H9 (cell line): ENCODE results near the gene SEMA6A. TPM values are rescaled to one million over a fixed set of nuclear protein-coding genes. Genes with fewer than 3 reads are reported as not detected.

Experiments
- DNase-seq: peaks from one replicate; pipeline ENCODE4 v3.0.0-alpha.2; 2017
- H2AFZ ChIP-seq: one replicate; pipeline ENCODE4 v1.6.1; 2013; ENCODE audit warnings: mild to moderate bottlenecking, low read length, control low read depth, moderate library complexity
- H2AK5ac ChIP-seq: 2 replicates; pipeline ENCODE4 v1.6.1; 2013; ENCODE audit warnings: low read length, control low read depth, mixed read lengths; ENCODE audit not compliant: insufficient read length
- H2BK120ac ChIP-seq: one replicate; pipeline ENCODE4 v1.6.1; 2013; ENCODE audit warnings: low read depth, mild to moderate bottlenecking, low read length, control low read depth, inconsistent platforms; ENCODE audit not compliant: poor library complexity, severe bottlenecking
- H2BK12ac ChIP-seq: 2 replicates; pipeline ENCODE4 v1.6.1; 2013; ENCODE audit warnings: low read length, control low read depth, mixed read lengths, low read depth; ENCODE audit not compliant: insufficient read length
- H2BK15ac ChIP-seq: 2 replicates; pipeline ENCODE4 v1.6.1; 2013; ENCODE audit warnings: low read depth, low read length, control low read depth
- H2BK20ac ChIP-seq: one replicate; pipeline ENCODE4 v1.6.1; 2013; ENCODE audit warnings: low read depth, mild to moderate bottlenecking, low read length, control low read depth, inconsistent platforms; ENCODE audit not compliant: poor library complexity, severe bottlenecking
- H2BK5ac ChIP-seq: 2 replicates; pipeline ENCODE4 v1.6.1; 2013; ENCODE audit warnings: low read length, control low read depth, mixed read lengths; ENCODE audit not compliant: insufficient read length
- H3K14ac ChIP-seq: 2 replicates; pipeline ENCODE4 v1.6.1; 2013; ENCODE audit warnings: low read length, control low read depth; ENCODE audit not compliant: insufficient read depth
- H3K18ac ChIP-seq: 2 replicates; pipeline ENCODE4 v1.6.1; 2013; ENCODE audit warnings: low read depth, mild to moderate bottlenecking, mixed read lengths, low read length, control low read depth; ENCODE audit not compliant: insufficient read length
- H3K23ac ChIP-seq: 2 replicates; pipeline ENCODE4 v1.6.1; 2013; ENCODE audit warnings: low read length, control low read depth, mixed read lengths, low read depth; ENCODE audit not compliant: insufficient read length
- H3K23me2 ChIP-seq: 2 replicates; pipeline ENCODE4 v1.6.1; 2013; ENCODE audit warnings: low read depth, mild to moderate bottlenecking, mixed read lengths, low read length, control low read depth; ENCODE audit not compliant: insufficient read length, poor library complexity, severe bottlenecking
- H3K27ac ChIP-seq: 2 replicates; pipeline ENCODE4 v1.5.1; 2013; ENCODE audit warnings: low read length, control low read depth, mixed read lengths, low read depth; ENCODE audit not compliant: insufficient read length
- H3K27me3 ChIP-seq: 2 replicates; pipeline ENCODE4 v1.6.1; 2013; ENCODE audit warnings: low read length, control low read depth, inconsistent platforms; ENCODE audit not compliant: insufficient read depth
- H3K4ac ChIP-seq: 2 replicates; pipeline ENCODE4 v1.6.1; 2013; ENCODE audit warnings: low read depth, mild to moderate bottlenecking, control low read depth, inconsistent platforms, low read length, moderate library complexity
- H3K4me1 ChIP-seq: 2 replicates; pipeline ENCODE4 v1.6.1; 2013; ENCODE audit warnings: low read length, control low read depth, inconsistent platforms; ENCODE audit not compliant: insufficient read depth
- H3K4me2 ChIP-seq: 2 replicates; pipeline ENCODE4 v1.6.1; 2013; ENCODE audit warnings: low read length, control low read depth, mixed read lengths; ENCODE audit not compliant: insufficient read length, insufficient read depth
- H3K56ac ChIP-seq: 2 replicates; pipeline ENCODE4 v1.6.1; 2013; ENCODE audit warnings: low read depth, mild to moderate bottlenecking, mixed read lengths, low read length, control low read depth; ENCODE audit not compliant: insufficient read length
- H3K79me1 ChIP-seq: 2 replicates; pipeline ENCODE4 v1.6.1; 2013; ENCODE audit warnings: low read depth, mild to moderate bottlenecking, moderate library complexity, low read length, control low read depth, inconsistent platforms; ENCODE audit not compliant: insufficient read depth, poor library complexity, severe bottlenecking
- H3K79me2 ChIP-seq: 2 replicates; pipeline ENCODE4 v1.6.1; 2013; ENCODE audit warnings: low read length, control low read depth, inconsistent platforms; ENCODE audit not compliant: insufficient read depth
- H3K9ac ChIP-seq: 2 replicates; pipeline ENCODE4 v1.6.1; 2013; ENCODE audit warnings: low read length, control low read depth, mixed read lengths; ENCODE audit not compliant: insufficient read length; ENCODE audit errors: extremely low read depth
- H3K9me3 ChIP-seq: one replicate; pipeline ENCODE4 v1.6.1; 2013; ENCODE audit warnings: low read depth, low read length, inconsistent platforms; ENCODE audit not compliant: control insufficient read depth
- H3T11ph ChIP-seq: one replicate; pipeline ENCODE4 v1.6.1; 2013; ENCODE audit warnings: mild to moderate bottlenecking, low read length, control low read depth, inconsistent platforms
- H4K20me1 ChIP-seq: one replicate; pipeline ENCODE4 v1.6.1; 2013; ENCODE audit not compliant: control insufficient read depth, insufficient read length, insufficient read depth
- H4K5ac ChIP-seq: 2 replicates; pipeline ENCODE4 v1.6.1; 2013; ENCODE audit warnings: low read depth, mild to moderate bottlenecking, mixed read lengths, low read length, control low read depth; ENCODE audit not compliant: insufficient read length
- H4K8ac ChIP-seq: replicated peaks from 2 replicates; pipeline ENCODE4 v1.6.1; 2013; ENCODE audit warnings: low read length, control low read depth, mixed read lengths, low read depth; ENCODE audit not compliant: insufficient read length
- H4K91ac ChIP-seq: 2 replicates; pipeline ENCODE4 v1.6.1; 2013; ENCODE audit warnings: low read depth, mild to moderate bottlenecking, moderate library complexity, mixed read lengths, low read length, control low read depth; ENCODE audit not compliant: insufficient read length
- H3K27ac Mint-ChIP-seq, 3 experiments: 2 replicates in 2 of 3; 3 replicates in 1 of 3; pipeline ENCODE4 v1.8.0; 2020 to 2021; ENCODE audit warnings: mixed read lengths in 3 of 3, mild to moderate bottlenecking in 1 of 3, moderate library complexity in 1 of 3
- H3K27me3 Mint-ChIP-seq: 2 replicates; pipeline ENCODE4 v1.8.0; 2021; ENCODE audit warnings: low read depth, mild to moderate bottlenecking, moderate library complexity, mixed read lengths
- H3K36me3 Mint-ChIP-seq, 3 experiments: 2 replicates in 2 of 3; 3 replicates in 1 of 3; pipeline ENCODE4 v1.8.0; 2020 to 2021; ENCODE audit warnings: low read depth in 3 of 3, mixed read lengths in 3 of 3; ENCODE audit not compliant: insufficient read depth in 1 of 3
- H3K4me1 Mint-ChIP-seq, 2 experiments: 2 replicates each; pipeline ENCODE4 v1.8.0; 2020; ENCODE audit warnings: mixed read lengths in 2 of 2
- H3K4me3 Mint-ChIP-seq, 2 experiments: 2 replicates in 1 of 2; 3 replicates in 1 of 2; pipeline ENCODE4 v1.8.0; 2020 to 2021; ENCODE audit warnings: mild to moderate bottlenecking in 2 of 2, mixed read lengths in 2 of 2, moderate library complexity in 1 of 2
- H3K9me3 Mint-ChIP-seq, 2 experiments: 2 replicates in 1 of 2; 3 replicates in 1 of 2; pipeline ENCODE4 v1.8.0; 2020; ENCODE audit warnings: mild to moderate bottlenecking in 2 of 2, mixed read lengths in 2 of 2, moderate library complexity in 1 of 2
- WGBS: extraction: QIAGEN DNeasy Blood & Tissue Kit; methylation state at CpG from one replicate; pipeline ENCODE4 v1.1.7; 2013; ENCODE audit warnings: missing lambda C conversion rate, low lambda C conversion rate, mixed read lengths; ENCODE audit not compliant: insufficient read length; ENCODE audit errors: extremely low coverage; 5-methylcytosine and 5-hydroxymethylcytosine counted together
- total RNA-seq: library from RNA; stranded (reverse); gene quantifications from 2 replicates; pipeline ENCODE4 v1.2.1, GENCODE V29; 2021
- TF ChIP-seq, protein P1 (sequence below): fragments of 200-600 bp; sonication (generic); conservative IDR thresholded peaks from 3 replicates; pipeline ENCODE4 v1.8.0; 2021; ENCODE audit warnings: antibody characterized with exemption, mild to moderate bottlenecking

Gene SEMA6A
- total RNA-seq, 1 experiment from 2014 or later: 354 TPM

DNA sequence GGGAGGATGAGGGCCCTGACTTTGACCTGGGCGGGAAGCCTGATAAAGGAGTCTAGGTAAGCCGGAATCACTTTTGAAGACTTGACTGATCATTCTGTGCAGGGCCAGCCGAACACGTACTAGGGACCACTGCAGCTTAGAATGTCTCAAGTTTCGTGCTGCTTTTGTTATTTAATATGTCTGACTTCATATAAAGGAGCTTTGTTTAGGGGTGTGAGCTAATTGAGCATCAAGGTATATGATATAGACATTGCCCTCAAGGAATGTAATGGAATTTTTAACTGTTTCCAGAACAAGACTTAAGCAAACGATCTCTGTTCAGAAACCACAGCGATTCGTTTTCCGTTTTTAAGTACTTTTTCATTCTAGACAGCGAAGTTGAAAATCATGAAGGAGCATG, 173.0 kb downstream of the SEMA6A start:
- Histone ChIP-seq H3K27ac (no peak overlapping the region), H3K4ac (no peak overlapping the region), H4K20me1 (no peaks in the 10 kb centered on the region), H4K5ac (no peak overlapping the region), H3K4me2 (no peak overlapping the region), H3K9me3 (no peaks in the 10 kb centered on the region), H3K4me1 (no peaks in the 10 kb centered on the region), H4K91ac (no peak overlapping the region), H3K79me2 (no peaks in the 10 kb centered on the region; the same call in 1 of the 2 replicates), H3K18ac (no peak overlapping the region), H3K14ac (no peak overlapping the region), H3K23ac (no peak overlapping the region), H2BK12ac (no peak overlapping the region), H2AK5ac (no peak overlapping the region), H3K27me3 (no peaks in the 10 kb centered on the region), H3K23me2 (no peaks in the 10 kb centered on the region), H3T11ph (no peak overlapping the region), H3K56ac (no peak overlapping the region), H2BK5ac (no peak overlapping the region), H3K79me1 (no peaks in the 10 kb centered on the region), H3K9ac (no peak overlapping the region), H2BK15ac (no peak overlapping the region), H2BK120ac (no peak overlapping the region), H2AFZ (no peak overlapping the region), H4K8ac (no peak overlapping the region), H2BK20ac (no peak overlapping the region)
- Mint-ChIP-seq H3K36me3 (no peaks in the 10 kb centered on the region), H3K4me1 (peaks cover 0 to under 1% of the 10 kb centered on the region in 2 experiments; a peak in 1 of 4 replicates), H3K9me3 (no peaks in the 10 kb centered on the region), H3K27me3 (no peaks in the 10 kb centered on the region), H3K4me3 (no peak overlapping the region), H3K27ac (no peak overlapping the region)
- no CpG with 5 or more reads among the region's 10 CpGs for WGBS
- TF ChIP-seq, protein P1, sequence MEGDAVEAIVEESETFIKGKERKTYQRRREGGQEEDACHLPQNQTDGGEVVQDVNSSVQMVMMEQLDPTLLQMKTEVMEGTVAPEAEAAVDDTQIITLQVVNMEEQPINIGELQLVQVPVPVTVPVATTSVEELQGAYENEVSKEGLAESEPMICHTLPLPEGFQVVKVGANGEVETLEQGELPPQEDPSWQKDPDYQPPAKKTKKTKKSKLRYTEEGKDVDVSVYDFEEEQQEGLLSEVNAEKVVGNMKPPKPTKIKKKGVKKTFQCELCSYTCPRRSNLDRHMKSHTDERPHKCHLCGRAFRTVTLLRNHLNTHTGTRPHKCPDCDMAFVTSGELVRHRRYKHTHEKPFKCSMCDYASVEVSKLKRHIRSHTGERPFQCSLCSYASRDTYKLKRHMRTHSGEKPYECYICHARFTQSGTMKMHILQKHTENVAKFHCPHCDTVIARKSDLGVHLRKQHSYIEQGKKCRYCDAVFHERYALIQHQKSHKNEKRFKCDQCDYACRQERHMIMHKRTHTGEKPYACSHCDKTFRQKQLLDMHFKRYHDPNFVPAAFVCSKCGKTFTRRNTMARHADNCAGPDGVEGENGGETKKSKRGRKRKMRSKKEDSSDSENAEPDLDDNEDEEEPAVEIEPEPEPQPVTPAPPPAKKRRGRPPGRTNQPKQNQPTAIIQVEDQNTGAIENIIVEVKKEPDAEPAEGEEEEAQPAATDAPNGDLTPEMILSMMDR: no peak
- DNase-seq: no peak
